SK-N-DZ (cell line): ENCODE measurements around the gene IMP4.

Source experiments
- DNase-seq: peaks from one replicate; pipeline ENCODE4 v3.0.0-alpha.2; 2015; ENCODE audit warnings: low spot score

IMP4 gene

GRCh38 chr2:130355578-130356431, 13.1 kb downstream of the IMP4 start, which contains the start of gene PTPN18:
TSS of gene PTPN18 (plus strand) at chr2:130356056. CDS start at chr2:130356108, 52 bp downstream.
- peak; percentile 81 for DNase-seq

GRCh38 chr2:130357864-130358263, 15.2 kb downstream of the IMP4 start:
- DNase-seq, result no peak

- no peak for DNase-seq
Measured at GRCh38 chr2:130358420-130359350, 16.0 kb downstream of the IMP4 start.

GRCh38 chr2:130359466-130359865, 16.8 kb downstream of the IMP4 start:
- DNase-seq, result no peak

- no peak for DNase-seq
Measured at GRCh38 chr2:130363479-130363878, 20.8 kb downstream of the IMP4 start.

GRCh38 chr2:130365075-130365474, 22.4 kb downstream of the IMP4 start:
- DNase-seq, result no peak

GRCh38 chr2:130365963-130366362, 23.3 kb downstream of the IMP4 start:
- no peak for DNase-seq

- DNase-seq, result no peak
Measured at GRCh38 chr2:130366720-130367119, 24.0 kb downstream of the IMP4 start.

- no peak for DNase-seq
Measured at GRCh38 chr2:130368786-130369185, 26.1 kb downstream of the IMP4 start.

GRCh38 chr2:130369311-130369964, 26.7 kb downstream of the IMP4 start:
- no peak for DNase-seq

GRCh38 chr2:130369965-130370341, 27.3 kb downstream of the IMP4 start:
- DNase-seq, result no peak

- DNase-seq, result no peak
Measured at GRCh38 chr2:130370490-130370889, 27.8 kb downstream of the IMP4 start.

- no peak for DNase-seq
Measured at GRCh38 chr2:130371723-130372054, 29.0 kb downstream of the IMP4 start.

- no peak for DNase-seq
Measured at GRCh38 chr2:130372055-130372832, 29.5 kb downstream of the IMP4 start.

GRCh38 chr2:130372833-130373807, 30.4 kb downstream of the IMP4 start:
- no peak for DNase-seq

GRCh38 chr2:130373808-130374365, 31.2 kb downstream of the IMP4 start:
- DNase-seq, result no peak

GRCh38 chr2:130374587-130375290, 32.0 kb downstream of the IMP4 start:
- no peak for DNase-seq

GRCh38 chr2:130375291-130376266, 32.9 kb downstream of the IMP4 start:
- no peak for DNase-seq
